ENCODE measurements around the gene HPS4.

HPS4 gene

DNA sequence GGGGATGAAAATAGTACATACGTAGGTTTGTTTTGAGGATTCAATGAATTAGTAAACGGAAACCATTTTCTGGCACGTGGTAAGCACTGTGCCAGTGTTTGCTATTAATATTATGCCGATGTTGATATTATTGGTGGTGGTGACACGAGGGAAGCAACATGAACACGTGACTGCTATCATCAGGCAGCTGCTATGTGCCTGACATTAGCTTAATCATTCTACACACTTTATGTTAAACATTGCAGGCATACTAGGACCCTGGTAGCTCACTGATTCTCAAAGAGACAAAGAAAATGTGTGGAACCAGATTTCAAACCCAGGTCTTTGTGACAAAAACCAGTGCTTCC lies 750 bp upstream of the HPS4 start:
- no peak overlapping the region for H3K27ac ChIP-seq (ENCODE audit: low read depth, low read length)
- H3K9me3 ChIP-seq (ENCODE audit: control insufficient read depth in 1 of 2, low read length in 2 of 2) = no peaks in the 10 kb centered on the region
- H3K4me3 ChIP-seq (ENCODE audit: low read depth in 1 of 2, low read length in 2 of 2) = peak overlapping the region; percentile 81 to 93
- H3K4me1 ChIP-seq (ENCODE audit: control insufficient read depth in 1 of 2, insufficient read depth in 2 of 2, low read length in 2 of 2) = peaks cover 36 to 40% of the 10 kb centered on the region in 2 donors
- H3K27me3 ChIP-seq (ENCODE audit: control insufficient read depth in 1 of 2, insufficient read depth in 2 of 2, low read length in 2 of 2) = no peaks in the 10 kb centered on the region
- H3K36me3 ChIP-seq (ENCODE audit: control insufficient read depth in 1 of 2, insufficient read depth in 2 of 2, low read length in 2 of 2) = peaks cover 17 to 19% of the 10 kb centered on the region in 2 donors
- peak overlapping the region; percentile 61 to 92 for H3K9ac ChIP-seq (ENCODE audit: low read depth in 1 of 2, low read length in 2 of 2)

DNA sequence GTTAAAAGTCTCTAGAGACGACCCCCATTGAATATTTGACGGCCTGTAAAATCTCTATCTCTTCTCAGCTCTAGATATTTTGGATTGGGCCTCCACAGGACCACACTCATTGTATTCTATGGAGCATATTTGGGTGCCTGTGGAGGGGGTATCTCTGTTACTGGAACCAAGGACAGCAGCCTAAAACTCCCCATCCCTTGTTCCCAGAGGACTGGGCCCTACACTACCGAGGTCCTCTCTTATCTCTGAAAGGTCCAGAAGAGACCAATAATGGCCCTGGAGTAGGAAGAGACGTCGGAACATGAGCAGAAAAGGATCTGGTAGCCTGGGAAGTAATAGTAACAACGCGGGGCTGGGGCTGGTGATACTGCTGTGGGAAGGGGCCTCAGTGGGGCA lies 542 bp downstream of the HPS4 start:
- Histone ChIP-seq H3K9me3 (ENCODE audit: control insufficient read depth in 1 of 2, low read length in 2 of 2) (no peaks in the 10 kb centered on the region), H3K4me1 (ENCODE audit: control insufficient read depth in 1 of 2, insufficient read depth in 2 of 2, low read length in 2 of 2) (peaks cover 41 to 45% of the 10 kb centered on the region in 2 donors), H3K27ac (ENCODE audit: low read depth, low read length) (peak overlapping the region; percentile 89), H3K36me3 (ENCODE audit: control insufficient read depth in 1 of 2, insufficient read depth in 2 of 2, low read length in 2 of 2) (peaks cover 6% of the 10 kb centered on the region in 2 donors), H3K27me3 (ENCODE audit: control insufficient read depth in 1 of 2, insufficient read depth in 2 of 2, low read length in 2 of 2) (no peaks in the 10 kb centered on the region), H3K4me3 (ENCODE audit: low read depth in 1 of 2, low read length in 2 of 2) (peak overlapping the region; percentile 81 to 93), H3K9ac (ENCODE audit: low read depth in 1 of 2, low read length in 2 of 2) (peak overlapping the region; percentile 92 to 99)

DNA sequence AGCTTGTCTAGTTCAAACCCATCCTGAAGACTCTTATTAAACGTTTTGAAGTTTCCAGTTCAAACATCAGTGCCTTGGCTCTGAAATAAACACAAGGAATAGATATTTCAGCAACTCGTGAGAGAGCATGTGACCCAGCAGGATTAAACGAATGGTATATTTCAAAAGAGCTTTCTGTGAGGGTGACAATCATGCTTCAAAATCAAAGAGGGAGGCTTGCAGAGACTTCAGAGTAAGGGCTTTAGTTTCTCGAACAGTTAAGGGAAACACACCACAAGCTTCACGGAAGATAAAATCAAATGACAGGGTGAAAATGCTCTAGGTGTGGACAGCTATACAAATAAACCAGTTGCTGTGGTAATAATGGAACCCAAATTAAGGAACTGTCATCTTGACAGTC lies 1.4 kb downstream of the HPS4 start:
- Histone ChIP-seq H3K36me3 (ENCODE audit: control insufficient read depth in 1 of 2, insufficient read depth in 2 of 2, low read length in 2 of 2) (peaks cover 4 to 5% of the 10 kb centered on the region in 2 donors), H3K9me3 (ENCODE audit: control insufficient read depth in 1 of 2, low read length in 2 of 2) (no peaks in the 10 kb centered on the region), H3K9ac (ENCODE audit: low read depth in 1 of 2, low read length in 2 of 2) (no peak overlapping the region), H3K27me3 (ENCODE audit: control insufficient read depth in 1 of 2, insufficient read depth in 2 of 2, low read length in 2 of 2) (no peaks in the 10 kb centered on the region), H3K4me3 (ENCODE audit: low read depth in 1 of 2, low read length in 2 of 2) (no peak overlapping the region), H3K4me1 (ENCODE audit: control insufficient read depth in 1 of 2, insufficient read depth in 2 of 2, low read length in 2 of 2) (peaks cover 41 to 45% of the 10 kb centered on the region in 2 donors), H3K27ac (ENCODE audit: low read depth, low read length) (no peak overlapping the region)

DNA sequence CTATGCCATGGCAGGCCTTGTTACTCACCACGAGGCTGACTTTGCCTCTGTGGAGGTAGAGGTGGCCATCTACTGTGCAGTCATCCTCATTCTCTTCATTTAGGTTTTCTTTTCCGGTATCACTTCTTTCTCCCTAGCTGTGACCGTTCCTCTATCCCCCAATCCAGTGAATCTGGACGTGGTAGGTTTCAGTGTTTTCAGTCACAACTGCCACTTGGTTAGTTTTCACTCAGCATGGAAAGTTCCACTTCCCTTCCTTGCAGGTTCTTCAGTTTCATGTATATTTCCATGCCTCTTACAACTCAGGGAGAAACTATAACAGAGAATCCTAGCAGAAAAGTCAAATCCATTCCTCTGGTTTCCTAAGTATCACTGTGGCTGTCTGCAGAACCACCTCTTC lies 1.9 kb downstream of the HPS4 start:
- Histone ChIP-seq H3K36me3 (ENCODE audit: control insufficient read depth in 1 of 2, insufficient read depth in 2 of 2, low read length in 2 of 2) (peaks cover 8 to 9% of the 10 kb centered on the region in 2 donors), H3K27ac (ENCODE audit: low read depth, low read length) (no peak overlapping the region), H3K9ac (ENCODE audit: low read depth in 1 of 2, low read length in 2 of 2) (no peak overlapping the region), H3K4me3 (ENCODE audit: low read depth in 1 of 2, low read length in 2 of 2) (no peak overlapping the region), H3K27me3 (ENCODE audit: control insufficient read depth in 1 of 2, insufficient read depth in 2 of 2, low read length in 2 of 2) (no peaks in the 10 kb centered on the region), H3K4me1 (ENCODE audit: control insufficient read depth in 1 of 2, insufficient read depth in 2 of 2, low read length in 2 of 2) (peaks cover 41 to 45% of the 10 kb centered on the region in 2 donors), H3K9me3 (ENCODE audit: control insufficient read depth in 1 of 2, low read length in 2 of 2) (no peaks in the 10 kb centered on the region)

DNA sequence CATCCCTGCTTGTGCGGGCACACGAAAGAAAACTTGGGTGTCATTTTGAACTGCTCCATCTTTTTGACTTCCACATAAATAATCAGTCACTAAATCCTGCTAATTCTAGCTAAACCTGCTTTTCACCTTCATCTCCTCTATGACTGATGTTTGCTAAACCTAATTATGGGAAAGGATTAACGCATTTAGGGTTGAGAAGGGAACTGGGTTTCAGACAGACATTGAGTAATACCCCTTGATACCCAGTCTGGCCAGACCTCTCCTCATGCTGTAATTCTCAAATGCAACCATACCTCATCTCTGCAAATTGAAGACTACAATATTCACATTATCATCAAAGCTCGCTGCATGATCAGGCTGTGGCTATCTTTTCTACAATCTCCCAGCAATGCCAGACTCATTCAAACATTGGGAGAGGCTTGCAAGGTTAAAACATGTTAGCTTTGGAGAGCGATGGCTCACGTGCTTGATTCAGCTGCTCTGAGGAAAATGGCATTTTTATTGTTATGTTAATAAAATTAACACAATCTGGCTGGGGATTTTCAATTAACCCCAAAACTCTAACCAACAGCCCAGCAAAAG lies 2.4 kb downstream of the HPS4 start:
- Histone ChIP-seq H3K36me3 (ENCODE audit: control insufficient read depth in 1 of 2, insufficient read depth in 2 of 2, low read length in 2 of 2) (peaks cover 11% of the 10 kb centered on the region in 2 donors), H3K4me3 (ENCODE audit: low read depth in 1 of 2, low read length in 2 of 2) (no peak overlapping the region), H3K9ac (ENCODE audit: low read depth in 1 of 2, low read length in 2 of 2) (no peak overlapping the region), H3K9me3 (ENCODE audit: control insufficient read depth in 1 of 2, low read length in 2 of 2) (no peaks in the 10 kb centered on the region), H3K27ac (ENCODE audit: low read depth, low read length) (no peak overlapping the region), H3K4me1 (ENCODE audit: control insufficient read depth in 1 of 2, insufficient read depth in 2 of 2, low read length in 2 of 2) (peaks cover 41 to 45% of the 10 kb centered on the region in 2 donors), H3K27me3 (ENCODE audit: control insufficient read depth in 1 of 2, insufficient read depth in 2 of 2, low read length in 2 of 2) (no peaks in the 10 kb centered on the region)

DNA sequence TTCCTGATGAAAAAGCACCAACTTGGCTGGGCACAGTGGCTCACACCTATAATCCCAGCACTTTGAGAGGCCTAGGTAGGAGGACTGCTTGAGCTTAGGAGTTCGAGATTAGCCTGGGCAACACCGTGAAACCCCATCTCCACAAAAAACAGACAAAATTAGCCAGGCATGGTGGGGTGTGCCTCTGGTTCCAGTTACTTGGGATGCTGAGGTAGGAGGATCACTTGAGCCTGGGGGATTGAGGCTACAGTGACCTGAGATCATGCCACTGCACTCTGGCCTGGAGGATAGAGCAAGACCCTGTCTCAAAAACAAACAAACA lies 3.0 kb downstream of the HPS4 start:
- H3K4me1 ChIP-seq (ENCODE audit: control insufficient read depth in 1 of 2, insufficient read depth in 2 of 2, low read length in 2 of 2) = peaks cover 41 to 45% of the 10 kb centered on the region in 2 donors
- no peak overlapping the region for H3K4me3 ChIP-seq (ENCODE audit: low read depth in 1 of 2, low read length in 2 of 2)
- no peak overlapping the region for H3K9ac ChIP-seq (ENCODE audit: low read depth in 1 of 2, low read length in 2 of 2)
- H3K27me3 ChIP-seq (ENCODE audit: control insufficient read depth in 1 of 2, insufficient read depth in 2 of 2, low read length in 2 of 2) = no peaks in the 10 kb centered on the region
- H3K9me3 ChIP-seq (ENCODE audit: control insufficient read depth in 1 of 2, low read length in 2 of 2) = no peaks in the 10 kb centered on the region
- no peak overlapping the region for H3K27ac ChIP-seq (ENCODE audit: low read depth, low read length)
- H3K36me3 ChIP-seq (ENCODE audit: control insufficient read depth in 1 of 2, insufficient read depth in 2 of 2, low read length in 2 of 2) = peaks cover 11 to 14% of the 10 kb centered on the region in 2 donors

DNA sequence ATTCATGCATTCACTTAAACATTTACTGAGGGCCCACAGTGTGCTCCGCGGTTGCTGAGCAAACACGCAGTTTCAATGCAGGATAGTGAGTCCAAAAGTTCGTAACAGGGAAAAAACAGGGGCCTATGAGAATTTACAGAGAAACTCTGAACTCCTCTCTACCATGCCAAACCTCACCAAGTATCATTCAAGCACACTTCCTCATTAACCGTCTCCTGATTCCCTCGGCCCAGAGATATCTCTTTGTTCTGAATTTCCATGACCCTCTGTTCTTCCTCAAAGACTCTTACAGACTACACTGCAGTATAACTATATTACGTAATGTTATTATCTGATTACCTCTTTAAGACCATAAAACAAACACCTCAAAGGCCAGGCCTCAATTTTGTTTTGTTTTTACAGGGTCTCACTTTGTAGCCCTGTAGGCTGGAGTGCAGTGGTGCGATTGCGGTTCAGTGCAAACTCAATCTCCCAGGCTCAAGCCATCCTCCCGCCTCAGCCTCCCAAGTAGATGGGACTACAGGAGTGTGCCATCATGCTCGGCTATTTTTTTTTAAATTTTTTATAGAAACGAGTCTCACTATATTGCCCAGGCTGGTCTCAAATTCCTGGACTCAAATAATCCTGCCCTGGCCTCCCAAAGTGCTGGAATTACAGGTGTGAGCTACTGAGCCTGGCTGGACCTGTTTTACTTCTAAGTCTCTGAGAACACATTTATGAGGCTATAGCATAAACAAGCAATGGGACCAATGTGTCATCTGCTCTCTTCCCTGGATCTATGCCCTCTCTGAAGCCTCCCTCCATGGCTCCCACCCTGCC lies 3.6 kb downstream of the HPS4 start:
- H3K27ac ChIP-seq (ENCODE audit: low read depth, low read length) = no peak overlapping the region
- H3K9ac ChIP-seq (ENCODE audit: low read depth in 1 of 2, low read length in 2 of 2) = peak overlapping the region; percentile 50 to 73
- H3K36me3 ChIP-seq (ENCODE audit: control insufficient read depth in 1 of 2, insufficient read depth in 2 of 2, low read length in 2 of 2) = peaks cover 14 to 15% of the 10 kb centered on the region in 2 donors
- H3K27me3 ChIP-seq (ENCODE audit: control insufficient read depth in 1 of 2, insufficient read depth in 2 of 2, low read length in 2 of 2) = no peaks in the 10 kb centered on the region
- peaks cover 38 to 43% of the 10 kb centered on the region in 2 donors for H3K4me1 ChIP-seq (ENCODE audit: control insufficient read depth in 1 of 2, insufficient read depth in 2 of 2, low read length in 2 of 2)
- H3K9me3 ChIP-seq (ENCODE audit: control insufficient read depth in 1 of 2, low read length in 2 of 2) = no peaks in the 10 kb centered on the region
- peak overlapping the region; percentile 60 to 64 for H3K4me3 ChIP-seq (ENCODE audit: low read depth in 1 of 2, low read length in 2 of 2)

DNA sequence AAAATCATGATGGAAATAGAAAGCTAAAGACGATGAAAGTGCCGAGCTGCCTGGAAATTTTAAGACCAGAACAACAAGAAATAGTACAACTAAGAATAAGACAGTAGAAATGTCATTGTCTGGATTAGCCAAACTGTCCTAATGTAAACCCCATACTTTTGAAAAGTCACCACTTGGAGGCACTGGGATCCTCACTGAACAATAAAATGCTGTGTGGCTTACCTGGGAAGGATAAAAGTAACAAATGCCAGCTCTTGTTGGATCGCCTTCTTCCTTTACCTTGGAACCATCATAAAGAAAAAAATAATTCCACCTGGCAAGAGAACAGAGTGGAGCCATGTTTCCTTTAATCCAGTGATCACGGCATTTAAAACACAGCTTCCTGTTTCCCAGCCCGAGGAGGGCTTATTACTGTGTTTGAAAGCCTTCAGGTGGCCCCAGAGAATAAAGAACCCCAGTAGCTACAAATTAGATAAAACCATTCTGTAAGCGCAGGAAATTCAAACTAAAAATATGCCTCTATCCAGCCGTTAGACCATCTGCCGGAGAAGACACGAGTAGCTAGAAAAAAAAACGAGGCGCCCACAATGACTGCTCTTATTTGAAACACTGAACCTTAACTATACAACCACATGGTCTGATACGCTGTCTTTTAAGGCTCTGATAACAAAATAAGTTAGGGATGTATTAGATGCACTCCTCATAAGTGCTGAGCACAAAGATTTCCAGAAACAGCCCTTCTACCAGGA lies 4.4 kb downstream of the HPS4 start:
- Histone ChIP-seq H3K27ac (ENCODE audit: low read depth, low read length) (no peak overlapping the region), H3K9ac (ENCODE audit: low read depth in 1 of 2, low read length in 2 of 2) (peak overlapping the region; percentile 50 to 73)

DNA sequence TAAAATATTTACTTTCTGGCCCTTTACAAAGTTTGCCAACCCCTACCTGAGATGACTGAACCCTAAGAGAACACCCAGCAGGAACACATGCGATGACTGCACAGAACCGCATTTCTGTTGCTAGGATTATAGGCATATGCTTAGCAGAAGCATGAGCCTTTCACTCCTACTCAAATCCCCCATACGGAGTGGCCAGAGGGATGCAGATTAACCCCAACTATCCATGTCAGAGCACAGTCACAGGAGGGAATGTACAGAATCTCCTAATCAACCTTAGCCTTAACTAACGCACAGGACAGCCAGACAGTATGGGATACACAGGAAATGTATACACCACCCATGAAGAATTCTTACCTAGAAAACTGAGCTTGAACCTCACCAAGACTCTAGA lies 6.2 kb downstream of the HPS4 start:
- no peaks in the 10 kb centered on the region for H3K9me3 ChIP-seq (ENCODE audit: control insufficient read depth in 1 of 2, low read length in 2 of 2)
- H3K4me1 ChIP-seq (ENCODE audit: control insufficient read depth in 1 of 2, insufficient read depth in 2 of 2, low read length in 2 of 2) = peaks cover 19 to 26% of the 10 kb centered on the region in 2 donors
- no peak overlapping the region for H3K4me3 ChIP-seq (ENCODE audit: low read depth in 1 of 2, low read length in 2 of 2)
- H3K9ac ChIP-seq (ENCODE audit: low read depth in 1 of 2, low read length in 2 of 2) = no peak overlapping the region
- peaks cover 25 to 33% of the 10 kb centered on the region in 2 donors for H3K36me3 ChIP-seq (ENCODE audit: control insufficient read depth in 1 of 2, insufficient read depth in 2 of 2, low read length in 2 of 2)
- no peaks in the 10 kb centered on the region for H3K27me3 ChIP-seq (ENCODE audit: control insufficient read depth in 1 of 2, insufficient read depth in 2 of 2, low read length in 2 of 2)
- no peak overlapping the region for H3K27ac ChIP-seq (ENCODE audit: low read depth, low read length)

More for the DNA sequence above, 4.4 kb downstream of the HPS4 start:
- peak overlapping the region; percentile 60 to 64 for H3K4me3 ChIP-seq (ENCODE audit: low read depth in 1 of 2, low read length in 2 of 2)
- H3K4me1 ChIP-seq (ENCODE audit: control insufficient read depth in 1 of 2, insufficient read depth in 2 of 2, low read length in 2 of 2) = peaks cover 30 to 36% of the 10 kb centered on the region in 2 donors
- no peaks in the 10 kb centered on the region for H3K9me3 ChIP-seq (ENCODE audit: control insufficient read depth in 1 of 2, low read length in 2 of 2)
- H3K27me3 ChIP-seq (ENCODE audit: control insufficient read depth in 1 of 2, insufficient read depth in 2 of 2, low read length in 2 of 2) = no peaks in the 10 kb centered on the region
- peaks cover 14 to 19% of the 10 kb centered on the region in 2 donors for H3K36me3 ChIP-seq (ENCODE audit: control insufficient read depth in 1 of 2, insufficient read depth in 2 of 2, low read length in 2 of 2)
